ENCODE measurements around the gene SNTA1.
A peak's percentile ranks its signal among the peaks of the same experiment; 100 is the strongest.
"Not testable (repeated sequence)": the region's sequence is repeated elsewhere in the genome, so short reads cannot be mapped to it uniquely, and the experiment has no call there.

SNTA1 gene

GRCh38 chr20:33443512-33444239 is at the start of gene SNTA1:
TSS of gene SNTA1 (minus strand) at chr20:33443763. CDS start at chr20:33443620, 143 bp downstream.
- peak; percentile 95 for DNase-seq

GRCh38 chr20:33490934-33491656 is 47.5 kb upstream of the SNTA1 start:
- no peak for DNase-seq

- peak; percentile 52 to 61 for DNase-seq
Measured at GRCh38 chr20:33490023-33490933, 46.7 kb upstream of the SNTA1 start, which contains the start of gene CBFA2T2. TSS of gene CBFA2T2 (plus strand) at chr20:33490096. CDS start at chr20:33490268, 172 bp downstream.

GRCh38 chr20:33489495-33490022 is 46.0 kb upstream of the SNTA1 start:
- DNase-seq, result peak; percentile 99 to 100

GRCh38 chr20:33488661-33489494 is 45.3 kb upstream of the SNTA1 start:
- DNase-seq, result not testable (repeated sequence)

GRCh38 chr20:33488201-33488600 is 44.6 kb upstream of the SNTA1 start:
- DNase-seq, result no peak

GRCh38 chr20:33483186-33483585 is 39.6 kb upstream of the SNTA1 start:
- not testable (repeated sequence) for DNase-seq

- no peak for DNase-seq
Measured at GRCh38 chr20:33482581-33482980, 39.0 kb upstream of the SNTA1 start.

GRCh38 chr20:33481431-33481941 is 37.9 kb upstream of the SNTA1 start:
- no peak for DNase-seq

GRCh38 chr20:33480048-33480447 is 36.5 kb upstream of the SNTA1 start:
- no peak for DNase-seq

- no peak for DNase-seq
Measured at GRCh38 chr20:33477386-33478234, 34.0 kb upstream of the SNTA1 start.

GRCh38 chr20:33475381-33476152 is 32.0 kb upstream of the SNTA1 start:
- DNase-seq, result no peak

GRCh38 chr20:33474963-33475362 is 31.4 kb upstream of the SNTA1 start:
- DNase-seq, result no peak

- no peak for DNase-seq
Measured at GRCh38 chr20:33474097-33474873, 30.7 kb upstream of the SNTA1 start.

GRCh38 chr20:33472868-33473435 is 29.4 kb upstream of the SNTA1 start:
- DNase-seq, result no peak

- no peak for DNase-seq
Measured at GRCh38 chr20:33470866-33471265, 27.3 kb upstream of the SNTA1 start.

- DNase-seq, result no peak
Measured at GRCh38 chr20:33470457-33470856, 26.9 kb upstream of the SNTA1 start.

- no peak for DNase-seq
Measured at GRCh38 chr20:33466303-33466646, 22.7 kb upstream of the SNTA1 start.

Measured in activated CD4-positive, alpha-beta T cell treated with anti-CD3 and anti-CD28 coated beads, Interleukin-2, amount 50 U/mL, for 48 hours (primary cell).